ENCODE measurements around the gene KAT6B.

KAT6B gene

GRCh38 chr10:74924251-74924963 lies 98.0 kb downstream of the KAT6B start (continued):
- TF ChIP-seq, protein P1, sequence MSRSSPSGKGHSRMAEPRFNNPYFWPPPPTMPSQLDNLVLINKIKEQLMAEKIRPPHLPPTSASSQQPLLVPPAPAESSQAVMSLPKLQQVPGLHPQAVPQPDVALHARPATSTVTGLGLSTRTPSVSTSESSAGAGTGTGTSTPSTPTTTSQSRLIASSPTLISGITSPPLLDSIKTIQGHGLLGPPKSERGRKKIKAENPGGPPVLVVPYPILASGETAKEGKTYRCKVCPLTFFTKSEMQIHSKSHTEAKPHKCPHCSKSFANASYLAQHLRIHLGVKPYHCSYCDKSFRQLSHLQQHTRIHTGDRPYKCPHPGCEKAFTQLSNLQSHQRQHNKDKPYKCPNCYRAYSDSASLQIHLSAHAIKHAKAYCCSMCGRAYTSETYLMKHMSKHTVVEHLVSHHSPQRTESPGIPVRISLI (tag by site-specific recombination; IDR thresholded peaks at IDR 0.05): peak; percentile 74; the same call in 1 of the 2 replicates
- TF ChIP-seq ZNF664 (tag by site-specific recombination; IDR thresholded peaks at IDR 0.05) (no peak), HOXC10 (CRISPR knock-in tag; IDR thresholded peaks at IDR 0.05) (no peak), ZFP3 (tag by site-specific recombination; IDR thresholded peaks at IDR 0.05; ENCODE audit: low read depth) (no peak), ZNF341 (tag by site-specific recombination; IDR thresholded peaks at IDR 0.05; ENCODE audit: low read depth) (no peak), ZNF561 (tag by site-specific recombination; IDR thresholded peaks at IDR 0.05; ENCODE audit: borderline replicate concordance) (0 out of 2 replicates have a peak, but pooled peaks have one; percentile 8), GLI4 (tag by site-specific recombination; IDR thresholded peaks at IDR 0.05) (no peak), ZNF433 (tag by site-specific recombination; IDR thresholded peaks at IDR 0.05; ENCODE audit: low read depth) (no peak), ZNF214 (tag by site-specific recombination; IDR thresholded peaks at IDR 0.05; ENCODE audit: borderline replicate concordance) (no peak), ZNF184 (tag by site-specific recombination; IDR thresholded peaks at IDR 0.05) (peak; percentile 41; the same call in 1 of the 2 replicates), ZNF221 (tag by site-specific recombination; IDR thresholded peaks at IDR 0.05; ENCODE audit: borderline replicate concordance) (no peak), ZIC2 (tag by site-specific recombination; IDR thresholded peaks at IDR 0.05) (no peak), BCL6B (tag by site-specific recombination; IDR thresholded peaks at IDR 0.05) (no peak), ZNF148 (tag by site-specific recombination; IDR thresholded peaks at IDR 0.05; ENCODE audit: borderline replicate concordance) (no peak), ZNF660 (tag by site-specific recombination; IDR thresholded peaks at IDR 0.05) (peak; percentile 89; the same call in 1 of the 2 replicates), ZNF324 (tag by site-specific recombination; IDR thresholded peaks at IDR 0.05) (0 out of 2 replicates have a peak, but pooled peaks have one; percentile 31), ZNF555 (tag by site-specific recombination; conservative IDR thresholded peaks at IDR 0.05) (no peak), ZNF169 (tag by site-specific recombination; IDR thresholded peaks at IDR 0.05) (no peak), MYNN (tag by site-specific recombination; IDR thresholded peaks at IDR 0.05; ENCODE audit: borderline replicate concordance) (no peak), ZBTB26 (tag by site-specific recombination; optimal IDR thresholded peaks at IDR 0.05) (no peak), HOXA7 (CRISPR knock-in tag; IDR thresholded peaks at IDR 0.05; ENCODE audit: borderline replicate concordance) (no peak), ZNF777 (tag by site-specific recombination; IDR thresholded peaks at IDR 0.05; ENCODE audit: borderline replicate concordance) (no peak), ZNF416 (tag by site-specific recombination; IDR thresholded peaks at IDR 0.05) (no peak), ZFP41 (tag by site-specific recombination; IDR thresholded peaks at IDR 0.05; ENCODE audit: borderline replicate concordance) (no peak), ZNF629 (tag by site-specific recombination; IDR thresholded peaks at IDR 0.05) (peak; percentile 77), ZNF529 (tag by site-specific recombination; IDR thresholded peaks at IDR 0.05; ENCODE audit: insufficient replicate concordance) (no peak), ZNF692 (tag by site-specific recombination; IDR thresholded peaks at IDR 0.05) (no peak), ZNF621 (tag by site-specific recombination; IDR thresholded peaks at IDR 0.05) (no peak)
- TF ChIP-seq, protein P2, sequence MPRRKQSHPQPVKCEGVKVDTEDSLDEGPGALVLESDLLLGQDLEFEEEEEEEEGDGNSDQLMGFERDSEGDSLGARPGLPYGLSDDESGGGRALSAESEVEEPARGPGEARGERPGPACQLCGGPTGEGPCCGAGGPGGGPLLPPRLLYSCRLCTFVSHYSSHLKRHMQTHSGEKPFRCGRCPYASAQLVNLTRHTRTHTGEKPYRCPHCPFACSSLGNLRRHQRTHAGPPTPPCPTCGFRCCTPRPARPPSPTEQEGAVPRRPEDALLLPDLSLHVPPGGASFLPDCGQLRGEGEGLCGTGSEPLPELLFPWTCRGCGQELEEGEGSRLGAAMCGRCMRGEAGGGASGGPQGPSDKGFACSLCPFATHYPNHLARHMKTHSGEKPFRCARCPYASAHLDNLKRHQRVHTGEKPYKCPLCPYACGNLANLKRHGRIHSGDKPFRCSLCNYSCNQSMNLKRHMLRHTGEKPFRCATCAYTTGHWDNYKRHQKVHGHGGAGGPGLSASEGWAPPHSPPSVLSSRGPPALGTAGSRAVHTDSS (tag by site-specific recombination; IDR thresholded peaks at IDR 0.05): no peak
- TF ChIP-seq, protein P3, sequence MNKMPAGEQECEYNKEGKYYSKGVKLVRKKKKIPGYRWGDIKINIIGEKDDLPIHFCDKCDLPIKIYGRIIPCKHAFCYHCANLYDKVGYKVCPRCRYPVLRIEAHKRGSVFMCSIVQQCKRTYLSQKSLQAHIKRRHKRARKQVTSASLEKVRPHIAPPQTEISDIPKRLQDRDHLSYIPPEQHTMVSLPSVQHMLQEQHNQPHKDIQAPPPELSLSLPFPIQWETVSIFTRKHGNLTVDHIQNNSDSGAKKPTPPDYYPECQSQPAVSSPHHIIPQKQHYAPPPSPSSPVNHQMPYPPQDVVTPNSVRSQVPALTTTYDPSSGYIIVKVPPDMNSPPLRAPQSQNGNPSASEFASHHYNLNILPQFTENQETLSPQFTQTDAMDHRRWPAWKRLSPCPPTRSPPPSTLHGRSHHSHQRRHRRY (tag by site-specific recombination; IDR thresholded peaks at IDR 0.05): no peak

Data from HEK293 (cell line).